HG02885 (cell line): ENCODE data around the gene ACTR5.

Experiments
- ATAC-seq: cut with Tn5 transposase; IDR thresholded peaks from one replicate; pipeline ENCODE4 v1.9.1; 2021; ENCODE audit warnings: mild to moderate bottlenecking; ENCODE audit not compliant: unreplicated experiment, poor library complexity

ACTR5 gene

GRCh38 chr20:38748097-38748860 lies at the start of gene ACTR5:
Gene ACTR5, plus strand, starts transcription at chr20:38748460. Its CDS starts 19 bp downstream, at chr20:38748479.
- ATAC-seq, result peak; percentile 84

- no peak for ATAC-seq
Observed at GRCh38 chr20:38698541-38698940, 49.7 kb upstream of the ACTR5 start.

- no peak for ATAC-seq
Observed at GRCh38 chr20:38700141-38700540, 48.1 kb upstream of the ACTR5 start.

- no peak for ATAC-seq
Observed at GRCh38 chr20:38700926-38701325, 47.3 kb upstream of the ACTR5 start.

- no peak for ATAC-seq
Observed at GRCh38 chr20:38703526-38703925, 44.7 kb upstream of the ACTR5 start.

GRCh38 chr20:38704136-38704535 lies 44.1 kb upstream of the ACTR5 start:
- ATAC-seq, result no peak

GRCh38 chr20:38706509-38706908 lies 41.8 kb upstream of the ACTR5 start:
- ATAC-seq, result no peak

GRCh38 chr20:38714308-38714707 lies 34.0 kb upstream of the ACTR5 start:
- ATAC-seq, result no peak

- no peak for ATAC-seq
Observed at GRCh38 chr20:38715646-38716045, 32.6 kb upstream of the ACTR5 start.

- ATAC-seq, result no peak
Observed at GRCh38 chr20:38722683-38723016, 25.6 kb upstream of the ACTR5 start.

- no peak for ATAC-seq
Observed at GRCh38 chr20:38723017-38723847, 25.0 kb upstream of the ACTR5 start.

- ATAC-seq, result no peak
Observed at GRCh38 chr20:38723848-38724625, 24.2 kb upstream of the ACTR5 start, which contains the start of gene SLC32A1. Gene SLC32A1, plus strand, starts transcription at chr20:38724486. Its CDS starts 239 bp downstream, at chr20:38724725.

GRCh38 chr20:38724626-38725147 lies 23.6 kb upstream of the ACTR5 start:
- ATAC-seq, result no peak

- ATAC-seq, result no peak
Observed at GRCh38 chr20:38725148-38725901, 22.9 kb upstream of the ACTR5 start.

GRCh38 chr20:38725931-38726803 lies 22.1 kb upstream of the ACTR5 start:
- no peak for ATAC-seq

- ATAC-seq, result no peak
Observed at GRCh38 chr20:38726804-38727606, 21.3 kb upstream of the ACTR5 start.

- no peak for ATAC-seq
Observed at GRCh38 chr20:38727607-38728190, 20.6 kb upstream of the ACTR5 start.
